GM19372 (cell line): ENCODE data around the gene DFFB.
"Not testable (repeated sequence)": the region's sequence is repeated elsewhere in the genome, so short reads cannot be mapped to it uniquely, and the experiment has no call there.

Experiments used
- ATAC-seq: cut with Tn5 transposase; IDR thresholded peaks from one replicate; pipeline ENCODE4 v1.9.1; 2021; ENCODE audit warnings: mild to moderate bottlenecking, low read depth, moderate library complexity; ENCODE audit not compliant: unreplicated experiment

Gene DFFB

DNA sequence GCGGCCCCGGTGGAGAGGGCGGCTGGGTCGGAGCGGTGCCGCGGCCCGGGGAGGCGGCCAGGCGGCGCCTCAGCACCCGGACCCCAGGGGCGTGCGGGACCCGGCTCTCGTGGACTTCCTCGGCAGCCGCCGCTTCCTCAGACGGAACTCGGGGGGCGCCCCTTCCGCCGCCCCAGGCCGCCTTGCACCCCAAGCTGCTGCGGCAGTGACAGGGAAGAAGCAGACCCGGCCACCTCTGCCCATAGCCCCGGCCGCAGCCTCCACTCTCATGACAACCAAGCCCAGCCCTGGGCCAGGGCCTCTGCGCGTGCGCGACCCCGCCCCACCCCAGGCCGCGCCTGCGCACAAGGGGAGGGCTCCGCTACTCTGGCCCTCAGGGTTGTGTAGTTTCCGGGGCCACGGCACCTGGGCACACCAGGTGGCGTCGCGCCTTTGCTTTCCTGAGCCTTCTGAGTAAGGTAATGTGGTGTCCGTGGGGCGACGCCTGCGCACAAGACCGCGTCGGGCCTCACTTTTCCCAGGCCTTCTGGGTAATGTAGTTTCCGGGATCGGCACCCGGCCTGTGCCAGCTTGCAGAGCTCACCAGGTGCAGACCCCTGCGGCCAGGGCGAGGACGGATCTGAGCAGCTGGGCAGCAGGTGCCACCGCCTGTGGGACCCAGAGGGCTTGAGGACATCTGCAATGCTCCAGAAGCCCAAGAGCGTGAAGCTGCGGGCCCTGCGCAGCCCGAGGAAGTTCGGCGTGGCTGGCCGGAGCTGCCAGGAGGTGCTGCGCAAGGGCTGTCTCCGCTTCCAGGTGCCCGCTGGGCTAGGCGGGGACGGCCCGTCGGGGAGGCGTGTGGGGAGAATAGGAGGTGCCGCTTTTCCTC, at the start of gene DFFB, which contains the start of gene CEP104:
Gene DFFB, plus strand, starts transcription at position 554 of the 868 bp plus-strand sequence. Its CDS starts 128 bp downstream, at position 682.
Gene CEP104, minus strand, starts transcription at position 289 of the 868 bp plus-strand sequence. CDS start 4,804 bp downstream, outside the sequence.
- peak; percentile 97 for ATAC-seq

DNA sequence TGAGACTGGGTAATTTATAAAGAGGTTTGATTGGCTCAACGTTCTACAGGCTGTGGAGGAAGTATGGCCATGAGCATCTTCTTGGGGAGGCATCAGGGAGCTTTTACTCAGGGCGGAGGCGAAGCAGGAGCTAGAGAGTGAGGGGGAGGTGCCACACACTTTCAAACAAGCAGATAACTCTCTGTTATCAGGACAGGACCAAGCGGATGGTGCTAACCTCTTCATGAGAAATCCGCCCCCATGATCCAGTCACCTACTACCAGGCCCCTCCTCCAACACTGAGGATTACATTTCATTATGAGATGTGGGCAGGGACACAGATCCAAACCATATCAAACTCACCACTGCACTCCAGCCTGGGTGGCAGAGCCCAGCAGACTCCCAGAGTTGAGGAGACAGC, 49.5 kb upstream of the DFFB start:
- no peak for ATAC-seq

DNA sequence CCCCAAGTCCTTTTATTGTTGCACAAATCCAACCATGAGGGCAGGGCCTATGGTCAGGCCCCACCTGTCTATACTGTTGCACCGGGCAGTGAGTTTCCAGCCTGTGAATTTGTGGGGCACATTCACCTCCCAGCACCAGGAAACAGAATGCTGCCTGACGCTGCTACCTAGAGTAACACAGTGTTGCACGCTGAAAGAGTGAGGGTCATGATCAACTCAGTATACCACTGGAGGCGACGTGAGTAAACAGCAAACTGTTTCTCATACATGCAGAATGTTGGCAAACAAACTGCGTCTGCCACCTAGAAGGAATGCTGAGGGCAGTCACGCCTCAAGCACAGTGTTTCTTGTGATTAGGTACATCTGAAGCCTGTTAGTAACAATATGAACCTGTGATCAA, 47.6 kb upstream of the DFFB start:
- no peak for ATAC-seq

GRCh38 chr1:3810149-3810761, 47.0 kb upstream of the DFFB start:
- ATAC-seq: not testable (repeated sequence)

DNA sequence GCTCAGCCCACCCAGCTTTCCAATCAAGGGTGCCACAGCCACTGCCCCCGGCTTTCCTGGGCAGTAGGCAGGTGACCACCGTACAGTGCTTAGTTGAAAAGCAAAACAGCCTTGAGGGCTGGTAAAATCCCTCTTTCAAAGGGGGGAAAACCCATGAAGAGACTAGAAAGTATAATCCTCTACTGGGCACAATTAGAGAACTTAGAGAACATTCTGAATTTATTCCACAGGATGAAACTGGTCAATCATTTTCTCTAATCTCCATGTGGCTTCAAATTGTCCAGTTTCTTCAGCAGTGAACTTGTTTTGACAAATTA, 45.7 kb upstream of the DFFB start:
- no peak for ATAC-seq

DNA sequence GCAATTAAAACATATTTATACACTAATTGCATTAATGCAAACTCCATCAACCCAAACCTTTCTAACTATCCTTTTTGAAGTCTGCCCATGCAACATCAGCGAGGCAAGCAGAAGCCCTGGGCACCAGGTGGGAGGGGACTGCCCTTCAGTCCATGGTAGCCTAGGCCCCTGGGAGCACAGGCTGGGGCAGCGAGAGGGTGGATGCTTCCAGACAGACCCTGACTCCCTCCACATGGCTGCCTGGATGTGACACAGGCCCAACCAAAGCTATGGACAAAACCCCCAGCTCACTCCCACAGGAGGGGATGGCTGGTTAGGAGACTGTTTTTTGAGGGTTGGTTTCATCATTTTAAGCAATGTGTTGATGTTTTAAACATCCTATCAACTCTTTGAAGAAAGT, 43.2 kb upstream of the DFFB start:
- ATAC-seq: no peak

- ATAC-seq: no peak
Measured at GRCh38 chr1:3814771-3815561, 42.3 kb upstream of the DFFB start.

DNA sequence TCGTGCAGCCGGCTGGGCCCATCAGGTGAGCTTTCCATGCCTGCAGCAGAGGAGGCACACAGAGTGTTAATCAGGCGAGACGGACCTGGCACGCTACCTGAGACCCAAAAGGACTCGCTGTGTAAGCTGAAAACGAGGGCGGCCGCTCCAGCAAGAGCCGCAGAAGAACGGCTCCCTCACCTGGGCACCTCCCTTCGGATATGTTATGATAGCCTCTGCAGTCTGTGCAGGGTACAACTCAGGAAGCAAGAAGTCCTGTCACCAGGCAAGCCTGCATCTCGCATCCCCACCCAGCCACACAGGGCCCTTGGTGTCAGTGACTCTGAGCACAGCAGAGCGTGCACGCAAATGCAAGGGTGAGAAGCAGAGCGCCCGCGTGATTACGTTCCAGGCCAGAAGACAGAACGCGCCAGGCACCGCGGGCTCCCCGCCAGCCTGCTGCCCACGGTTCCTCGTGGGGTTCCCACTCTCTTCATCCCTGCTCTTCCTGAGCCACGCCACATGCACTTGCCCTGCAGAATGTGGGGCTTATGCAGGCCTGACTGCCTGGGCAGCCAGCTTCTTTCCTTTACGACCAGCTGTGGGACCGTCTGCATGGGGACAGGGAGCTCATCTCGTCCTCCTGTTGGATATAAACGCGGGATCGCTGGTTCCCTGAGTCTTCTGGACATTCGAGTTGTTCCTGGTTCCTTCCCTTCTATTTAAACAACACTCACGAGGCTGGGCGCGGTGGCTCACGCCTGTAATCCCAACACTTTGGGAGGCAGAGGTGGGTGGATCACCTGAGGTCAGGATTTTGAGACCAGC, 40.7 kb upstream of the DFFB start:
- no peak for ATAC-seq

GRCh38 chr1:3817138-3817740, 40.0 kb upstream of the DFFB start:
- ATAC-seq: no peak

- ATAC-seq: no peak
Measured at GRCh38 chr1:3817821-3818597, 39.3 kb upstream of the DFFB start.

DNA sequence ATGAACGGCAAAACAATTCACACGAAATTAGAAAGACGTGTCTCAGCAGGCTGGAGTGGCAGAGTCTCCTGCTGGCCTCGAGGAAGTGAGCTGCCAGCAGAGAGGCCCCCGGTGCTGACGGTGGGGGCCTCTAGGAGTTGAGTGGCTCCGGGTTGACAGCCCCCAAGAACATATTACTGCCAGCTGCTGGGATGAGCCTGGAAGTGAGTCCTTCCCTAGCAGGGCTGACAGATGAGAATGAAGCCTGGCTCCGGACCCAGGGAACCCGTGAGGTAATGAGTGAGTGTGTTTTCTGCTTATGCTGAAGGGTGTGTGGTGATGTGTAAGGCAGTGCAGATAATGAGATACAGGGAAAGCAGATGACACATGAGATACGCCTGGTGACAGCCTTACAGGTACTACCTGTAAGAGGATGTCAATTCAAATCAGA, 37.5 kb upstream of the DFFB start:
- ATAC-seq: no peak

GRCh38 chr1:3820316-3820715, 37.0 kb upstream of the DFFB start:
- ATAC-seq: no peak

GRCh38 chr1:3821004-3821403, 36.3 kb upstream of the DFFB start:
- ATAC-seq: no peak

GRCh38 chr1:3821447-3821846, 35.8 kb upstream of the DFFB start:
- no peak for ATAC-seq

- ATAC-seq: no peak
Measured at GRCh38 chr1:3821908-3822307, 35.4 kb upstream of the DFFB start.

- ATAC-seq: no peak
Measured at GRCh38 chr1:3822421-3822820, 34.9 kb upstream of the DFFB start.

- ATAC-seq: no peak
Measured at GRCh38 chr1:3824650-3825049, 32.6 kb upstream of the DFFB start.

- ATAC-seq: no peak
Measured at GRCh38 chr1:3825356-3825755, 31.9 kb upstream of the DFFB start.

- no peak for ATAC-seq
Measured at GRCh38 chr1:3827813-3828307, 29.4 kb upstream of the DFFB start.
